ENCODE data around the gene KIF11.
"Not testable (repeated sequence)": the region's sequence is repeated elsewhere in the genome, so short reads cannot be mapped to it uniquely, and the experiment has no call there.

Gene KIF11

DNA sequence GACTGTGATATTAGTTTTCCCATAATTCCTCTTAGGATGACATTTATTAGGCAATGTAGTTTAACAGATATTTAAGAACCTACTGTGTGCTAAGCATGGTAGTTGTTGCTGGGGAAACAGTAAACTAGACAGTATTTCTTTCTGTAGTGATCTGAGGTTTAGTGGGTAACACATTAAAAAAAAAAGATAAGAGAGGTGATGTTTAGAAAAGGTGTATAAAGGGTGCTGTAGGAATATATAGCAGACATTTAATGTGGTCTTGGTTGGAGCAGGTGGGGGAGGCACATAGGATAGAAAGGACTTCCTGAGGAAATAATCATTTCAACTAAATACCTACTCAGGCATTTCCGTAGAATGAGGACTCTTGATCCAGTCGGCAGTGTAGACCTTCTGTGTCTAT, 11.9 kb downstream of the KIF11 start:
- Histone ChIP-seq H3K36me3 (ENCODE audit: insufficient read depth, low read length) (peaks cover 28% of the 10 kb centered on the region), H3K27me3 (ENCODE audit: insufficient read depth, low read length) (no peaks in the 10 kb centered on the region), H2AFZ (ENCODE audit: low read depth, low read length) (no peak overlapping the region), H3K4me1 (ENCODE audit: insufficient read depth, low read length) (no peaks in the 10 kb centered on the region), H3K9me3 (ENCODE audit: low read length) (peaks cover 6% of the 10 kb centered on the region), H3K4me3 (ENCODE audit: low read length) (no peak overlapping the region)

DNA sequence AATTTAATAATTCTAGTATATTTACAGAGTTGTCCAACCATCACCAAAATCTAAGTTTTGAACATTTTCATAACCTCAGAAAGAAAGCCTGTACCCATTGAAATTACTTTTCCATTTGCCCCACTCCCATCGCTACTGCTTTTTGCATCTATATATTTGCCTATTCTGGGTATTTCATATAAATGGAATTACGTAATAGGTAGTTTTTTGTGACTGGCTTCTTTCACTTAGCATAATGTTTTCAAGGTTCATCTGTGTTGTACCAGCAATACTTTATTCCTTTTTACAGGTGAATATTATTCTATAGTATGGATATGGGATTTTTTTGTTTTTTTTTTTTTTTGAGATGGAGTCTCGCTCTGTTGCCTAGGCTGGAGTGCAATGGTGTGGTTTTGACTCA, 22.6 kb downstream of the KIF11 start:
- H3K4me3 ChIP-seq (ENCODE audit: low read length), result no peak overlapping the region

DNA sequence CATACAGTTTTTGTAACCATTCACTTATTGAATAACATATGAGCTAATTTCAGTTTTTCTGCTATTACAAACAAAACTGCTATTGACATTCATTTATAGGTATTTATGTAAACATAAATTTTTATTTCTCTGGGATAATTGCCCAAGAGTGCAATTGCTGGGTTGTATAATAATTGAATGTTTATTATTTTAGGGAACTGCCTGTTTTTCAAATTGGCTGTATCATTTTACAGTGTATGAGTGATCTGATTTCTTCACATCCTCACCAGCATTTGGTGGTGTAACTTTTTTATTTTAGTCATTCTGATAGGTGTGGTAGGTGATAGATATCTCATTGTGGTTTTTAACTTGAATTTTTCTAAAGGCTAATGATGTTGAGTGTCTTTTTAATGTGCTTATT, 26.4 kb downstream of the KIF11 start:
- peaks cover 70% of the 10 kb centered on the region for H3K36me3 ChIP-seq (ENCODE audit: insufficient read depth, low read length)

More for the DNA sequence above, 22.6 kb downstream of the KIF11 start:
- Histone ChIP-seq H3K36me3 (ENCODE audit: insufficient read depth, low read length) (peaks cover 66% of the 10 kb centered on the region), H3K27me3 (ENCODE audit: insufficient read depth, low read length) (no peaks in the 10 kb centered on the region), H2AFZ (ENCODE audit: low read depth, low read length) (no peak overlapping the region), H3K9me3 (ENCODE audit: low read length) (no peaks in the 10 kb centered on the region), H3K4me1 (ENCODE audit: insufficient read depth, low read length) (no peaks in the 10 kb centered on the region)

DNA sequence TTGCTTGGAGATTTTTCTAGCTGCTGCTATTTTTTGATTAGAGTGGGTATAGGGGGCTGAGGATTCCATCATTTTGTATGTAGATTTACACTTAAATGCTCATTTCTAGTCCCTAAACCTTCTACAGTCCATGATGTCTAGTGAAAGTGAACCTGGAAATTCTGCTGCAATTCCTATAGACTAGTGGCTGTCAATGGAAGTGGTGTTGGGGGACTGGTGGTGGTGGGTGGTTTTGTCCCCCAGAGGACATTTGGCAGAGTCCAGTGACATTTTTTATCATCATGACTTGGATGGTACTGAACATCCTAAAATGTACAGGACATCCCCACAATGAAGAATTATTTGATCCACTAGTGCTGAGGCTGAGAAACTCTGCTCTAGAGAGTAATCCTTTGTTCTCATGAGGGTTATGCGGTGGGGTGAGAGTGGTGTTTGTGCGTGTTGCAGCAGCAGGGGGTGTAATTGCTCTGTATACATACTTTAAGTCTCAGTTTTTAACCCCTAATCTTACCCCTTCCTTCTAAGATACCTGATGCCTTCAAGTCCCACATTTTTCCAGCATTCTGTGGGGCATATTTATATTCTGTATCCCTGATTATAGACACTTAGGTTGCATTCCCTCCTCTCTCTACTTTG, 35.0 kb downstream of the KIF11 start:
- H3K4me1 ChIP-seq (ENCODE audit: insufficient read depth, low read length), result no peaks in the 10 kb centered on the region
- peaks cover 3% of the 10 kb centered on the region for H3K9me3 ChIP-seq (ENCODE audit: low read length)
- no peaks in the 10 kb centered on the region for H3K27me3 ChIP-seq (ENCODE audit: insufficient read depth, low read length)
- no peak overlapping the region for H2AFZ ChIP-seq (ENCODE audit: low read depth, low read length)
- H3K4me3 ChIP-seq (ENCODE audit: low read length), result no peak overlapping the region
- H3K36me3 ChIP-seq (ENCODE audit: insufficient read depth, low read length), result peaks cover 67% of the 10 kb centered on the region

More for the DNA sequence above, 26.4 kb downstream of the KIF11 start:
- no peak overlapping the region for H3K4me3 ChIP-seq (ENCODE audit: low read length)
- peaks cover 2% of the 10 kb centered on the region for H3K9me3 ChIP-seq (ENCODE audit: low read length)
- H3K27me3 ChIP-seq (ENCODE audit: insufficient read depth, low read length), result no peaks in the 10 kb centered on the region
- no peak overlapping the region for H2AFZ ChIP-seq (ENCODE audit: low read depth, low read length)
- no peaks in the 10 kb centered on the region for H3K4me1 ChIP-seq (ENCODE audit: insufficient read depth, low read length)

DNA sequence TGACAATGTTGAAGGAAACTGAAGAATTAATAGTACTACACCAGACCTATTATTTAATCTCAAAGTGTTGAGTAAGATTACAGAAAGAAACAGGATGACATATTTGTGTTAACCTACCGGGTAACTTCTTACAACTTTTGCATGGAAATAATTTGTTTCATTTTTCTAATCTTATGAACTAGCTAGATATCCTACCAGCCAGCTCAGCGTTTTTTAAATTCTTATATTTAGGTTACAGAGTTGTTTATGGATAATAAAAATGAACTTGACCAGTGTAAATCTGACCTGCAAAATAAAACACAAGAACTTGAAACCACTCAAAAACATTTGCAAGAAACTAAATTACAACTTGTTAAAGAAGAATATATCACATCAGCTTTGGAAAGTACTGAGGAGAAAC, 37.0 kb downstream of the KIF11 start:
- H3K9me3 ChIP-seq (ENCODE audit: low read length), result no peaks in the 10 kb centered on the region
- H3K4me1 ChIP-seq (ENCODE audit: insufficient read depth, low read length), result no peaks in the 10 kb centered on the region
- no peak overlapping the region for H3K4me3 ChIP-seq (ENCODE audit: low read length)
- H3K27me3 ChIP-seq (ENCODE audit: insufficient read depth, low read length), result no peaks in the 10 kb centered on the region
- H2AFZ ChIP-seq (ENCODE audit: low read depth, low read length), result no peak overlapping the region
- H3K36me3 ChIP-seq (ENCODE audit: insufficient read depth, low read length), result peaks cover 65% of the 10 kb centered on the region

DNA sequence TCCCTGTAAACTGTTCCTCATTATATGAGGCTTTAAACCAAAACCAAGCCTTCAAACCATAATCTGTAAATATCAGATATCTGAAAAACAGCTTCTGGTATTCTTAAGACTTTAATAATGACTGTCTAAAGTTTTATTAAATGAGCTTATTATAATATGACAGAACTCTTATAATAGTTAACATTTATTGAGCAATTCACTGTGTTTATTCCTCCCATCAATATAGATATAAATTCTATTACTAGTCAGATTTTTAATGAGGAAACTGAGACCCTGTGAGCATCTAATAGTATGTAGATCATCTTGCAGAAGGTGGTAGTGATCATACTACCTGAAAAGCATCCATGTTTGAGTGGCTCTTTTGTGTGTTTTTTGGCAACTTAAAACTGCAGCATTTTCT, 45.1 kb downstream of the KIF11 start:
- Histone ChIP-seq H3K4me1 (ENCODE audit: insufficient read depth, low read length) (no peaks in the 10 kb centered on the region), H3K36me3 (ENCODE audit: insufficient read depth, low read length) (peaks cover 77% of the 10 kb centered on the region), H3K9me3 (ENCODE audit: low read length) (no peaks in the 10 kb centered on the region), H3K27me3 (ENCODE audit: insufficient read depth, low read length) (no peaks in the 10 kb centered on the region), H2AFZ (ENCODE audit: low read depth, low read length) (no peak overlapping the region), H3K4me3 (ENCODE audit: low read length) (no peak overlapping the region)

DNA sequence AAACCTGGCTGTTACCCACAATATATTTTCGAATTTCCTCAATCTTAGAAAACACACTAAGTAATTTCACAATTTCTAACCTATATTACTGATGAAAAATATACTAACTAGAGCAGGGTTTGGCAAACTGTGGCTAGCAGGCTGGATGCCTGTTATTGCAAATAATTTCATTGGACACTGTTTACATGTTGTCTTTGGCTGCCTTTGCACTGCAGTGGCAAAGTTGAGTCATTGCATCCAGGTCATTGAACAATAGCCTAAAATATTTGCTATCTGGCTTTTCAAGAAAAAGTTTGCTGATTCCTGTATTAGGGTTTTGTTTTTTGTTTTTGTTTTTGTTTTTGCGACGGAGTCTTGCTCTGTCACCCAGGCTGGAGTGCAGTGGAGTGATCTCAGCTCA, 47.2 kb downstream of the KIF11 start:
- Histone ChIP-seq H3K36me3 (ENCODE audit: insufficient read depth, low read length) (peaks cover 68% of the 10 kb centered on the region), H3K4me3 (ENCODE audit: low read length) (no peak overlapping the region)

DNA sequence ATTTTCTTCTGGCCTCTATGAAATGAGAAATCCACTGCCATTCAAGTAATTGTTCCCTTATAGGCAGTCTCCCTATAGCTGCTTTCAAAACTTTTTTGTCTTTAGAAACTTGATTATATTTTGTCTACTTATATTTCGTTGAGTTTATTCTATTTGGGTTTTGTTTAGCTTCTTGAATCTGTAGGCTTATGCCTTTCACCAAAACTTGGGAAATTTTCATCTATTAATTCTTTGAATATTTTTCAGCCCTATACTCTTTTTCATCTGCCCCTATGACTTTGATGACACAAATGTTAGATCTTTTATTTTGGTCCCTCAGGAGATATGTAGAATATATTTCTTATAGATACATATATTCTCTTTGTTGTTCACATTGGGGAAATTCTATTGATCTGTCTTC, 48.6 kb downstream of the KIF11 start:
- H3K4me1 ChIP-seq (ENCODE audit: insufficient read depth, low read length), result no peaks in the 10 kb centered on the region
- H3K27me3 ChIP-seq (ENCODE audit: insufficient read depth, low read length), result no peaks in the 10 kb centered on the region
- no peaks in the 10 kb centered on the region for H3K9me3 ChIP-seq (ENCODE audit: low read length)
- peaks cover 69% of the 10 kb centered on the region for H3K36me3 ChIP-seq (ENCODE audit: insufficient read depth, low read length)
- no peak overlapping the region for H3K4me3 ChIP-seq (ENCODE audit: low read length)
- no peak overlapping the region for H2AFZ ChIP-seq (ENCODE audit: low read depth, low read length)

More for the DNA sequence above, 47.2 kb downstream of the KIF11 start:
- no peaks in the 10 kb centered on the region for H3K4me1 ChIP-seq (ENCODE audit: insufficient read depth, low read length)
- no peaks in the 10 kb centered on the region for H3K9me3 ChIP-seq (ENCODE audit: low read length)
- no peak overlapping the region for H2AFZ ChIP-seq (ENCODE audit: low read depth, low read length)
- no peaks in the 10 kb centered on the region for H3K27me3 ChIP-seq (ENCODE audit: insufficient read depth, low read length)

DNA sequence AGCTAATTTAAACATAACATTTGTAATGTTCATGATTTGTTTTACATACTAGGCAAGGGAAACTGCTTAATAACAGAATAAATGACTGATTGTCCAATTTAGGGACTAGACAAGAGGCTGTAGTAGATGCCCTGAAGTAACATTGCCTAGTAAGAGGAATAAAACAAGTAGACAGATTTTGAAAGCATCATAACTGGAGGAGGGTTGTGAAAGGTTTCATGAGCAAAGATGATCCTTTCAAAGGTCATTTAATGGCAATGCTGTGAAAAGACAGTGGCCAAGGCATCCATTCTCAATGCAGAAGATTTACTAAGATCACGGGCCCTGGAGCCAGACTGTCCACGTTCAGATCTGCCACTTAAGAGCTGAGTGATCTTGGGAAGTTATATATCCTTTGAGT, 52.0 kb downstream of the KIF11 start:
- Histone ChIP-seq H3K4me3 (ENCODE audit: low read length) (no peak overlapping the region), H3K27me3 (ENCODE audit: insufficient read depth, low read length) (no peaks in the 10 kb centered on the region), H2AFZ (ENCODE audit: low read depth, low read length) (no peak overlapping the region), H3K9me3 (ENCODE audit: low read length) (no peaks in the 10 kb centered on the region), H3K4me1 (ENCODE audit: insufficient read depth, low read length) (no peaks in the 10 kb centered on the region), H3K36me3 (ENCODE audit: insufficient read depth, low read length) (peaks cover 73% of the 10 kb centered on the region)

DNA sequence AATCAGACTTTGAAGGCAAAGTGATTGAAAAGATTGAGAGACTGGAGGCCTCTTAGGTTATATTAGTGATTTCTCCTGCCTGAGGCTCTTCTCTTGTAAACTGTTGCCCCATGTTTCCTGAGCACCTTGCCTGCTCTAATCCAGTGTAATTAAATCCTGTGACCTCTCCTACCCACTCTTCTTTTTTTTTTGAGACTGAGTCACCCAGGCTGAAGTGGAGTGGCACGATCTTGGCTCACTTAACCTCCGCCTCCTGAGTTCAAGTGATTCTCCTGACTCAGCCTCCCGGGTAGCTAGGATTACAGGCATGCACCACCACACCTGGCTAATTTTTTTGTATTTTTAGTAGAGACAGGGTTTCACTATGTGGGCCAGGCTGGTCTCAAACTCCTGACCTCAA, 57.9 kb downstream of the KIF11 start:
- H3K4me1 ChIP-seq (ENCODE audit: insufficient read depth, low read length); H3K27me3 ChIP-seq (ENCODE audit: insufficient read depth, low read length); H3K9me3 ChIP-seq (ENCODE audit: low read length); H2AFZ ChIP-seq (ENCODE audit: low read depth, low read length); H3K4me3 ChIP-seq (ENCODE audit: low read length): not testable (repeated sequence)
- peaks cover 81% of the 10 kb centered on the region for H3K36me3 ChIP-seq (ENCODE audit: insufficient read depth, low read length)

DNA sequence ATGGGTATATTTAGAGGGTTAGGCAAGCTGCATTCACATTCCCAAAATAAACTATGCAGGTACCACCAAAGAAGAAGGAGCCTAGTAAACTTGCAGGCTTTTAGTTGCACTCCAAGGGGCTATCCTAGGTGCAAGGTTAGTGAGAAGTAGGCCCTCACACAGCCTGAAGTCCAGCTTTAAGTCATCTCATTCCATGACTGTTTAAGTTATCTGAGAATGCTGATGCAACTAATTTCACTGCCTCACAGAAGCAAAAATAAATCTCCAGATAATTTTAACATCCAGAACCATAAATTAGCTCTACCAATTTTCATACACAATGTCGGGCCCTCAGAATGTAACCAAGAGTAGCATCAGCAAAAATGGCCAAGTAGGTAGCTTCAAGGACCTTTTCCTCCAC, 62.5 kb downstream of the KIF11 start:
- Histone ChIP-seq H3K4me1 (ENCODE audit: insufficient read depth, low read length) (no peaks in the 10 kb centered on the region), H2AFZ (ENCODE audit: low read depth, low read length) (no peak overlapping the region), H3K27me3 (ENCODE audit: insufficient read depth, low read length) (no peaks in the 10 kb centered on the region), H3K36me3 (ENCODE audit: insufficient read depth, low read length) (peaks cover 39% of the 10 kb centered on the region), H3K9me3 (ENCODE audit: low read length) (no peaks in the 10 kb centered on the region), H3K4me3 (ENCODE audit: low read length) (no peak overlapping the region)

DNA sequence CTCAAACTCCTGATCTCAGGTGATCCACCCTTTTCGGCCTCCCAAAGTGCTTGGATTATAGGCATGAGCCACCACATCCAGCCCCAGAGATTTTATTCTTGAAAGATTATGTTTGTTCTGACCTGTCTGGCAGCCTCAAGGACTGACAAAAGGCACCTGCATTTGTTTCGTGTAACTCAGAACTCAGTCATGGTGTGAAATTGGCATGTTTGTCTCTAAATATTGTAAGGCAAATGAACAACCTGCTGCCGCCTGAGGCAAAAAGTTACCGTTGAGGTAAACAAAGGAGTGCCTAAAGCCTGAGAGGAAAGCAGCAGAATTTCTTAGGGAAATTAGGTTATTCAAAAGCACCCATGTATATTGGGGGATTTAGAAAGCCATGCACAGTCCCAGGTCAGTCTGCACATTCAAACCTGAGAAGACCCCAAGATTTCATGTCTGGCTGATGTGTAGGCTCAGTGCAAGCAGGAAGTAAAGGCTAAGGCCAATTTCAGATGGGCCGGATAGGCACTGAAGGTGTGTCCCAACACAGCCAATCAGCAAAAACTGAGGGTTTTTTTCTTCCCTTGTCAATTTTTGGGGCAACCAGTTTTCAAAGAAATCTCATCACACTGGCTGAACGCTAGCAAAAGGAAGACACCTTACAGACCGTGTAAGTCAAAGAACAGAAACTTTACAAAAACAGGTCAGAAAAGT, 63.5 kb downstream of the KIF11 start:
- no peaks in the 10 kb centered on the region for H3K4me1 ChIP-seq (ENCODE audit: insufficient read depth, low read length)

DNA sequence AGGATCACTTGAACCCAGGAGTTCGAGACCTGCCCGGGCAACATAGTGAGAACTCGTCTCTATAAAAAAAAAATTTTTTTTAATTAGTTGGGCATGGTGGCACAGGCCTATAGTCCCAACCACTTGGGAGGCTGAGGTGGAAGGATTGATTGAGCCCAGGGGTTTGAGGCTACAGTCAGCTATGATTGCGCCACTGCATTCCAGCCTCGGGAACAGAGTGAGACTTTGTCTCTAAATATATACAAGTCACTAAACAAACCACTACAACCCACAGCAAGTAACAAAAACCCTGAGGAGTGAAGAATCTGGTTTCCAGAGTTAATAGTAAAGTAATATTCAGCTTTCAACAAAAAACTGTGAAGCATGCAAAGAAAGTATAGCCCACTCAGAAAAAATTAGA, 64.1 kb downstream of the KIF11 start:
- Histone ChIP-seq H2AFZ (ENCODE audit: low read depth, low read length) (no peak overlapping the region), H3K4me1 (ENCODE audit: insufficient read depth, low read length) (no peaks in the 10 kb centered on the region)

More for the DNA sequence above, 63.5 kb downstream of the KIF11 start:
- peaks cover 33% of the 10 kb centered on the region for H3K36me3 ChIP-seq (ENCODE audit: insufficient read depth, low read length)
- no peaks in the 10 kb centered on the region for H3K9me3 ChIP-seq (ENCODE audit: low read length)
- H3K4me3 ChIP-seq (ENCODE audit: low read length), result no peak overlapping the region
- no peak overlapping the region for H2AFZ ChIP-seq (ENCODE audit: low read depth, low read length)
- H3K27me3 ChIP-seq (ENCODE audit: insufficient read depth, low read length), result no peaks in the 10 kb centered on the region

DNA sequence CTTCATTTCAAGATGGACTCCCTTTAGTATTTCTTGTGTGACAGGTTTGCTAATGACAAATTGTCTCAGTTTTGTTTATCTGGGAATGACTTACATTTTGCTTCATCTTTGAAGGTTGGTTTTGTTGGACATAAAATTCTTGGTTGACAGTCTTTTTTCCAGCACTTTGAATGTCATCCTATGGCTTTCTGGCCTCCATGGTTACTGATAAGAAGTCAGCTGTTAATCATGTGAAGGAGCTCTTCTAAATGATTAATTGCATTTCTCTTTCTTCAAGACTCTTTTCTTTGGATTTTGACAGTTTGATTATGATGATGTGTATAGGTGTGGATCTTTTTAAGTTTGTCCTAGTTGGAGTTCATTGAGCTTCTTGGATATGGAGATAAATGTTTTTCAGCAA, 69.9 kb downstream of the KIF11 start:
- Histone ChIP-seq H3K4me3 (ENCODE audit: low read length) (no peak overlapping the region), H3K9me3 (ENCODE audit: low read length) (no peaks in the 10 kb centered on the region), H3K27me3 (ENCODE audit: insufficient read depth, low read length) (no peaks in the 10 kb centered on the region), H2AFZ (ENCODE audit: low read depth, low read length) (no peak overlapping the region), H3K36me3 (ENCODE audit: insufficient read depth, low read length) (no peaks in the 10 kb centered on the region), H3K4me1 (ENCODE audit: insufficient read depth, low read length) (no peaks in the 10 kb centered on the region)

More for the DNA sequence above, 64.1 kb downstream of the KIF11 start:
- Histone ChIP-seq H3K27me3 (ENCODE audit: insufficient read depth, low read length) (no peaks in the 10 kb centered on the region), H3K9me3 (ENCODE audit: low read length) (no peaks in the 10 kb centered on the region), H3K4me3 (ENCODE audit: low read length) (no peak overlapping the region), H3K36me3 (ENCODE audit: insufficient read depth, low read length) (peaks cover 27% of the 10 kb centered on the region)
